Body of pancreas (tissue), 4 donors: ENCODE data around the gene XRCC3.

Experiments
- CTCF ChIP-seq, 7 experiments: fragments of 450-650 bp in 4 of 7; fragments of 200-600 bp in 3 of 7; sonication (generic) in 3 of 7; IDR thresholded peaks; one replicate each; pipeline ENCODE4 v1.5.1; 2016 to 2019; ENCODE audit warnings: antibody characterized with exemption in 7 of 7
- POLR2A ChIP-seq, 3 donors: fragments of 450-650 bp; IDR thresholded peaks; one replicate each; pipeline ENCODE4 v1.6.1; 2016; ENCODE audit warnings: antibody characterized with exemption in 3 of 3, mild to moderate bottlenecking in 2 of 3

- TF ChIP-seq CTCF (IDR thresholded peaks at IDR 0.05) (no peak), POLR2A (IDR thresholded peaks at IDR 0.05) (no peak)
Observed at GRCh38 chr14:103702497-103703432, 12.5 kb downstream of the XRCC3 start.
